Natural killer cell treated with Interleukin-12 subunit alpha and Interleukin-12 subunit beta and Interleukin-15 and Interleukin-18, amount 100 ng/mL, for 72 hours (primary cell): ENCODE data around the gene RAF1. TPM values are rescaled to one million over a fixed set of nuclear protein-coding genes. Genes with fewer than 3 reads are reported as not detected.

Source experiments
- ATAC-seq, 2 donors: fragments of 150-1000 bp; cut with Tn5 transposase in 1 of 2; sonication (Bioruptor Pico), chemical (Tn5 transposase) in 1 of 2; 2 replicates each; pipeline ENCODE4 v1.10.0; 2021
- DNase-seq: peaks from one replicate; pipeline ENCODE4 v3.0.0; 2022; ENCODE audit warnings: low spot score
- H3K27ac Mint-ChIP-seq, 2 donors: 1 replicate in 1 of 2; 2 replicates in 1 of 2; pipeline ENCODE4 v1.8.0; 2022; ENCODE audit warnings: mixed read lengths in 2 of 2, mild to moderate bottlenecking in 1 of 2, moderate library complexity in 1 of 2
- H3K27me3 Mint-ChIP-seq, 2 donors: 1 replicate in 1 of 2; 2 replicates in 1 of 2; pipeline ENCODE4 v1.8.0; 2022; ENCODE audit warnings: mixed read lengths in 2 of 2
- H3K36me3 Mint-ChIP-seq: one replicate; pipeline ENCODE4 v1.8.0; 2022; ENCODE audit warnings: mixed read lengths
- H3K4me1 Mint-ChIP-seq, 2 donors: 1 replicate in 1 of 2; 2 replicates in 1 of 2; pipeline ENCODE4 v1.8.0; 2022; ENCODE audit warnings: low read depth in 2 of 2, mixed read lengths in 2 of 2, mild to moderate bottlenecking in 1 of 2
- H3K4me3 Mint-ChIP-seq: one replicate; pipeline ENCODE4 v1.8.0; 2022; ENCODE audit warnings: mixed read lengths
- H3K9me3 Mint-ChIP-seq: 2 replicates; pipeline ENCODE4 v1.8.0; 2022; ENCODE audit warnings: mixed read lengths
- total RNA-seq, 2 donors: library from RNA; stranded (reverse); gene quantifications; one replicate each; pipeline ENCODE4 v1.2.3, GENCODE V29; 2022

The RAF1 gene
- total RNA-seq, 2 donors from 2014 or later, result 122 to 155 TPM

GRCh38 chr3:12588039-12589009 lies 75.6 kb downstream of the RAF1 start:
- peak overlapping the region; percentile 31 to 55 for H3K27ac Mint-ChIP-seq
- H3K36me3 Mint-ChIP-seq, result peaks cover 26% of the 10 kb centered on the region
- DNase-seq (no peak), ATAC-seq (no peak)
- peaks cover under 1 to 10% of the 10 kb centered on the region in 2 donors for H3K4me1 Mint-ChIP-seq
- no peaks in the 10 kb centered on the region for H3K9me3 Mint-ChIP-seq
- H3K27me3 Mint-ChIP-seq, result no peaks in the 10 kb centered on the region
- H3K4me3 Mint-ChIP-seq, result no peak overlapping the region

GRCh38 chr3:12586403-12586802 lies 77.5 kb downstream of the RAF1 start:
- no peaks in the 10 kb centered on the region for H3K27me3 Mint-ChIP-seq
- no peak for ATAC-seq
- peaks cover 22% of the 10 kb centered on the region for H3K36me3 Mint-ChIP-seq
- no peak for DNase-seq
- no peaks in the 10 kb centered on the region for H3K9me3 Mint-ChIP-seq
- H3K4me3 Mint-ChIP-seq, result no peak overlapping the region
- no peak overlapping the region for H3K27ac Mint-ChIP-seq
- peaks cover 0 to 10% of the 10 kb centered on the region in 2 donors for H3K4me1 Mint-ChIP-seq

GRCh38 chr3:12585970-12586369 lies 77.9 kb downstream of the RAF1 start:
- no peaks in the 10 kb centered on the region for H3K9me3 Mint-ChIP-seq
- H3K27ac Mint-ChIP-seq, result no peak overlapping the region
- DNase-seq (no peak), ATAC-seq (no peak)
- no peaks in the 10 kb centered on the region for H3K27me3 Mint-ChIP-seq
- peaks cover 24% of the 10 kb centered on the region for H3K36me3 Mint-ChIP-seq
- H3K4me3 Mint-ChIP-seq, result no peak overlapping the region
- peaks cover 2 to 10% of the 10 kb centered on the region in 2 donors for H3K4me1 Mint-ChIP-seq

GRCh38 chr3:12585181-12585580 lies 78.7 kb downstream of the RAF1 start:
- ATAC-seq (no peak), DNase-seq (no peak)
- H3K4me3 Mint-ChIP-seq, result no peak overlapping the region
- no peaks in the 10 kb centered on the region for H3K9me3 Mint-ChIP-seq
- no peak overlapping the region for H3K27ac Mint-ChIP-seq
- no peaks in the 10 kb centered on the region for H3K27me3 Mint-ChIP-seq
- H3K4me1 Mint-ChIP-seq, result peaks cover 5 to 10% of the 10 kb centered on the region in 2 donors
- peaks cover 27% of the 10 kb centered on the region for H3K36me3 Mint-ChIP-seq

- Mint-ChIP-seq H3K4me3 (no peak overlapping the region), H3K36me3 (peaks cover 24% of the 10 kb centered on the region), H3K4me1 (peaks cover 8 to 11% of the 10 kb centered on the region in 2 donors), H3K27ac (no peak overlapping the region), H3K9me3 (no peaks in the 10 kb centered on the region), H3K27me3 (no peaks in the 10 kb centered on the region)
- no peak for ATAC-seq
- DNase-seq, result no peak
Measured at GRCh38 chr3:12584083-12584482, 79.8 kb downstream of the RAF1 start.

GRCh38 chr3:12583280-12583679 lies 80.6 kb downstream of the RAF1 start:
- Mint-ChIP-seq H3K36me3 (peaks cover 19% of the 10 kb centered on the region), H3K27ac (no peak overlapping the region), H3K27me3 (no peaks in the 10 kb centered on the region), H3K4me3 (no peak overlapping the region), H3K9me3 (no peaks in the 10 kb centered on the region), H3K4me1 (peaks cover 4 to 11% of the 10 kb centered on the region in 2 donors)
- DNase-seq, result no peak
- no peak for ATAC-seq

GRCh38 chr3:12582730-12583129 lies 81.2 kb downstream of the RAF1 start:
- no peaks in the 10 kb centered on the region for H3K9me3 Mint-ChIP-seq
- peaks cover 19% of the 10 kb centered on the region for H3K36me3 Mint-ChIP-seq
- peaks cover 4 to 11% of the 10 kb centered on the region in 2 donors for H3K4me1 Mint-ChIP-seq
- no peak overlapping the region for H3K27ac Mint-ChIP-seq
- no peak overlapping the region for H3K4me3 Mint-ChIP-seq
- no peaks in the 10 kb centered on the region for H3K27me3 Mint-ChIP-seq
- no peak for ATAC-seq
- DNase-seq, result no peak

- no peak overlapping the region for H3K4me3 Mint-ChIP-seq
- DNase-seq, result no peak
- H3K4me1 Mint-ChIP-seq, result peaks cover 4 to 11% of the 10 kb centered on the region in 2 donors
- peaks cover 41% of the 10 kb centered on the region for H3K36me3 Mint-ChIP-seq
- ATAC-seq, result no peak
- H3K27ac Mint-ChIP-seq, result peak overlapping the region; percentile 30 to 74
- H3K9me3 Mint-ChIP-seq, result no peaks in the 10 kb centered on the region
- no peaks in the 10 kb centered on the region for H3K27me3 Mint-ChIP-seq
Measured at GRCh38 chr3:12579905-12580304, 84.0 kb downstream of the RAF1 start.

- H3K27ac Mint-ChIP-seq, result peak overlapping the region; percentile 30 to 74
- peaks cover 37% of the 10 kb centered on the region for H3K36me3 Mint-ChIP-seq
- no peak for ATAC-seq
- no peak overlapping the region for H3K4me3 Mint-ChIP-seq
- no peaks in the 10 kb centered on the region for H3K9me3 Mint-ChIP-seq
- peaks cover 0 to 11% of the 10 kb centered on the region in 2 donors for H3K4me1 Mint-ChIP-seq
- no peaks in the 10 kb centered on the region for H3K27me3 Mint-ChIP-seq
- no peak for DNase-seq
Measured at GRCh38 chr3:12579456-12579855, 84.5 kb downstream of the RAF1 start.

GRCh38 chr3:12578742-12579141 lies 85.2 kb downstream of the RAF1 start:
- Mint-ChIP-seq H3K27ac (no peak overlapping the region), H3K36me3 (peaks cover 35% of the 10 kb centered on the region), H3K4me1 (peaks cover 0 to 11% of the 10 kb centered on the region in 2 donors), H3K4me3 (no peak overlapping the region), H3K9me3 (no peaks in the 10 kb centered on the region), H3K27me3 (no peaks in the 10 kb centered on the region)
- DNase-seq (no peak), ATAC-seq (no peak)

GRCh38 chr3:12577379-12577778 lies 86.5 kb downstream of the RAF1 start:
- H3K36me3 Mint-ChIP-seq, result peaks cover 35% of the 10 kb centered on the region
- no peak overlapping the region for H3K27ac Mint-ChIP-seq
- H3K9me3 Mint-ChIP-seq, result no peaks in the 10 kb centered on the region
- ATAC-seq (no peak), DNase-seq (no peak)
- no peaks in the 10 kb centered on the region for H3K27me3 Mint-ChIP-seq
- peaks cover 0 to 11% of the 10 kb centered on the region in 2 donors for H3K4me1 Mint-ChIP-seq
- H3K4me3 Mint-ChIP-seq, result no peak overlapping the region

- ATAC-seq, result no peak
- Mint-ChIP-seq H3K4me3 (no peak overlapping the region), H3K27ac (no peak overlapping the region), H3K36me3 (peaks cover 39% of the 10 kb centered on the region), H3K9me3 (no peaks in the 10 kb centered on the region), H3K27me3 (no peaks in the 10 kb centered on the region), H3K4me1 (peaks cover 0 to 4% of the 10 kb centered on the region in 2 donors)
- DNase-seq, result no peak
Measured at GRCh38 chr3:12574661-12575060, 89.3 kb downstream of the RAF1 start.

- H3K27ac Mint-ChIP-seq, result no peak overlapping the region
- no peak overlapping the region for H3K4me3 Mint-ChIP-seq
- no peaks in the 10 kb centered on the region for H3K9me3 Mint-ChIP-seq
Measured at GRCh38 chr3:12574131-12574530, 89.8 kb downstream of the RAF1 start.

GRCh38 chr3:12571986-12572385 lies 91.9 kb downstream of the RAF1 start:
- no peaks in the 10 kb centered on the region for H3K27me3 Mint-ChIP-seq
- peaks cover 0 to 2% of the 10 kb centered on the region in 2 donors for H3K4me1 Mint-ChIP-seq
- peaks cover 37% of the 10 kb centered on the region for H3K36me3 Mint-ChIP-seq
- no peak overlapping the region for H3K27ac Mint-ChIP-seq
- H3K9me3 Mint-ChIP-seq, result no peaks in the 10 kb centered on the region
- H3K4me3 Mint-ChIP-seq, result no peak overlapping the region
- DNase-seq, result no peak
- ATAC-seq, result no peak

More at GRCh38 chr3:12574131-12574530, 89.8 kb downstream of the RAF1 start:
- DNase-seq (no peak), ATAC-seq (no peak)
- Mint-ChIP-seq H3K27me3 (no peaks in the 10 kb centered on the region), H3K4me1 (no peaks in the 10 kb centered on the region), H3K36me3 (peaks cover 42% of the 10 kb centered on the region)
